ENCODE data around the gene HSPBAP1.

DNA sequence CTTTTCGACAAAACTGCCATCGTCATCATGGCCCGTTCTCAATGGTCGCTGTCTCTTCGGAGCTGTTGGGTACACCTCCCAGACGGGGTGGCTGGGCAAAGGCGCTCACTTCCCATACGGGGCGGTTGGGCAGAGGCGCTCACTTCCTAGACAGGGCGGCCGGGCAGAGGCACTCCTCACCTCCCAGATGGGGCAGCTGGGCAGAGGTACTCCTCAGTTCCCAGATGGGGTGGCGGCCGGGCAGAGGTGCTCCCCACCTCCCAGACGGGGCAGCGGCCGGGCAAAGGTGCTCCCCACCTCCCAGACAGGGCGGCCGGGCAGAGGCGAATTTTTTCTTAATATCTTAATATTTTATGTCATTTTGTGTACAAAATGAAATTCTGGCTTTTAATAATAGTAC, 68.5 kb downstream of the HSPBAP1 start:
- no peak for TF ChIP-seq POLR2AphosphoS5 (IDR thresholded peaks at IDR 0.05)
- TF ChIP-seq CTCF (IDR thresholded peaks at IDR 0.05), result no peak
- TF ChIP-seq POLR2A (IDR thresholded peaks at IDR 0.05), result no peak

Data from sigmoid colon (tissue), 4 donors.